Measurements from ENCODE around the gene EFR3B.
A peak's percentile ranks its signal among the peaks of the same experiment; 100 is the strongest.
"Not testable (repeated sequence)": the region's sequence is repeated elsewhere in the genome, so short reads cannot be mapped to it uniquely, and the experiment has no call there.

The EFR3B gene

GRCh38 chr2:25150993-25151392 is 109.1 kb downstream of the EFR3B start:
- not testable (repeated sequence) for DNase-seq (ENCODE audit: low spot score)

- no peak for DNase-seq (ENCODE audit: low spot score)
Observed at GRCh38 chr2:25151718-25152117, 109.8 kb downstream of the EFR3B start.

GRCh38 chr2:25155401-25155800 is 113.5 kb downstream of the EFR3B start:
- DNase-seq (ENCODE audit: low spot score), result no peak

GRCh38 chr2:25158096-25158852 is 116.4 kb downstream of the EFR3B start:
- no peak for DNase-seq (ENCODE audit: low spot score)

- no peak for DNase-seq (ENCODE audit: low spot score)
Observed at GRCh38 chr2:25159949-25160348, 118.1 kb downstream of the EFR3B start.

DNA sequence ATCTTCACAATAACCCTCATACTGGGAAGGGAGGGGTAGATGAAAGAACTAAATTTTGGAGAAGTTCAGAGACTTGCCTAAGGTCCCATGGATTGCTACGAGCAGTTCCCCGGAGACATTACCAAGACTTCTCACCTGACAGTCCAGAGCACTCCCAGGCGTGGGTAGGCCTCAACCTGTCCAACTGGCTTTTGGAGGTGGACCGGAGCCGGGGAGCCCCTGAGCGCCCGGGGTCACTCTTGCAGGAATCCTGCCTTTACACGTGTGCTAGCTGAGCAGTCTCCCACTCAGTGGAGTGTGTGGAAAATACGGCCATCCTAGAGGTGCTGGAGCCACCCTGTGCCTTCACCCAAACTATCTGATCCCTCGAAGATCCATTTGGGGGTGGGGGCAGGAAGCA is 118.5 kb downstream of the EFR3B start:
- no peak for DNase-seq (ENCODE audit: low spot score)

- DNase-seq (ENCODE audit: low spot score), result no peak
Observed at GRCh38 chr2:25161055-25161781, 119.3 kb downstream of the EFR3B start.

DNA sequence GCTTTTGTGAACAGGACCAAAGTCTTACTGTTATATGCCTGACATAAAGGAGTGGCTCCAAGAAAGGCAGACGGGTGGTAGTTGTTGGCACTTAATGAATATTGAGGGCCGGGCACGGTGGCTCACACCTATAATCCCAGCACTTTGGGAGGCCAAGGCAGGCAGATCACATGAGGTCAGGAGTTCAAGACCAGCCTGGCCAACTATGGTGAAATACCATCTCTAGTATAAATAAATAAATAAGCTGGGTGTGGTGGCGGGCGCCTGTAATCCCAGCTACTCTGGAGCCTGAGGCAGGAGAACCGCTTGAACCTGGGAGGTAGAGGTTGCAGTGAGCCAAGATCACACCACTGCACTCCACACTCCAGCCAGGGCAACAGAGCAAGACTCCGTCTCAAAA is 120.2 kb downstream of the EFR3B start:
- not testable (repeated sequence) for DNase-seq (ENCODE audit: low spot score)

DNA sequence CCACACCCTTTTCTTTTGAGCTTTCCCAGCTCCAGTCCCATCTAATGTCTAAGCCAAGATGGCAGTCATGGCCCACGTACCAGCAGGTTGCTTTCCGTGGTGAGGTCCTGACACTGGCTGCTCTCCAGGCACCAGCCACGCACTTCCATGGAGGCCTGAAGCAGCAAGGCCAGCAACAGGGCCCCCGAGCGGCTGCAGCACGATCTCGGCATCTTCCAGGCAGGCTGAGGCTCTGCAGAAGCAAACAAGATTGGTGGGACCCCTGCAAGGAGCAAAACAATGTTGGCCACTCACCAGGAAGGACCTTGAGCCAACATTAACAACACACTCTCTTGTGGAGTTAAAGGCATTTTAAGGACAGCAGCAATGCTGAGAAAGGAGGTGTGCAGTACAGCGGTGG is 122.7 kb downstream of the EFR3B start:
- no peak for DNase-seq (ENCODE audit: low spot score)

DNA sequence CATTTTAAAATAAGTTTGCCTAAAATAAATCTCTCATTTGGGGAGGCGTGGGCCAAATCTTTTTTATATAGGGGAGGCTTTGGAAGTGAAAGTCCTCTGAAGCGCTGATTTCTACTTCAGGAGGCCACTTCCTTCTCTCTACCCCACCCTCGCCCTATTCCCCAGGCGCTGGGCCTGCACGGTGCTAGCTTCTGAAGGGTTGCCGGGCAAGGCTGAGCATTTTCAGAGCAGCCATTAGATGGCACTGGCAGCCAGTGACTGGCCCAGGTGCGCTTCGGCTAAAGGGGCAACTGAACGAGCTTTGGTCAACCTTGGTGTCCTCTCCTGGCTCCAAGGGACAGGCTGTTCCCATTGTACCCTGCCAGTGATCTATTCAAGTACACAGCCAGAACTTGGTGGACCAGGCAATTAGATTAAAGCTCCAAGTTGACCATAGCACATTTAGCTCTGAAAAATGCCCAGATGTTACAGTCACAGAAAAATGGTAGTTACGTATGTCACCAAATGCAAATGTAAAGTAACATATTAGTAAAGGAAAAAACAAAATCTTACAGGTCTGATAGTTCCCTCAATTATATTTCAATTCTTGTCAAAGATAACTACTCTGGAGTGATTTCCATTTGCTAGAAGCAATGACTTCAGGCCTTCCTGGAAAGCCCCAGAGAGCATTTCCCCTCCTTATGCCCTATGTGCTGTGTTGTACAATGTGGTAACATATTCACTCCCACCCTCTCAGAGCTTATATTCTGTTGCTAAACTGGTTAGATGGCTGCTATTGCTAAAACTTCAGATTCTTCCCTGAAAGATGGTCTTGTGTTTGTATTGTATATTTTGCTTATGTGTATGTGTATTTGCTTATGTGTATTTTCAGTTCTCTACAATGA is 124.4 kb downstream of the EFR3B start:
- peak; percentile 79 for DNase-seq (ENCODE audit: low spot score)

GRCh38 chr2:25168256-25169072 is 126.6 kb downstream of the EFR3B start, which contains the start of gene POMC:
TSS of gene POMC (minus strand) at chr2:25168580. CDS start at chr2:25164772, 3,808 bp downstream.
- no peak for DNase-seq (ENCODE audit: low spot score)

- no peak for DNase-seq (ENCODE audit: low spot score)
Observed at GRCh38 chr2:25169073-25169470, 127.2 kb downstream of the EFR3B start.

DNA sequence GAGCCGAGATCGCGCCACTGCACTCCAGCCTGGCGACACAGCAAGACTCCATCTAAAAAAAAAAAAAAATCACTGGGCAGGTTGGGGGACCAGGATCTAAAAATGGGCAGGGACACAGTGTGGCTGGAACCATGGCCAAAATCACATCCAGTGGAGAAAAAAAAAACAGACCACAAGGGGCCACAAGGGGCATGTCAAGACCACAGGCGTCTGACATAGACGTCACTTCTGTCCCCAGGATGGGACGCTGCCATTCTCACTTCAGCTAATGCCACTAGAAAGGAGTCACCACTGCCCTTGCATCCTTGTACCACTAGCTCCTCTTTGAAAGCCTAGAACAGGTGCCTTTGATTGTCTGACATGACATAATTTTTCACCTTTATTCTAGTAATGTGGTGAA is 129.0 kb downstream of the EFR3B start:
- DNase-seq (ENCODE audit: low spot score), result no peak

DNA sequence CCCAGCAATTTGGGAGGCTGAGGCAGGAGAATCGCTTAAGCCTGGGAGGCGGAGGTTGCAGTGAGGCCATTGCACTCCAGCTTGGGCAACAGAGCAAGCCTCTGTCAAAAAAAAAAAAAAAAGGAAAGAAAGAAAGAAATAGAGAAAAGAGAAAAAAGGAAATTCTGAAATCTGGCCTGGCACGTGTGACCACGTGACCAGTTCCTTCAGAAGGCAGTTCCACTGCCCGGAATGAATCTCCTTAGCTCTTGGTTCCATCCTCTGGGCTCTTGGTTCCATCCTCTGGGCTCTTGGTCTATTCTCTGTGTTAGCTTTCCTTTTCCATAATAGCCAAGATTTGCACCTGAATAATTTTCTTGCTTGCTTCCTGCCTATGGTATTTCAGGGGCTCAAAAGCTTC is 131.8 kb downstream of the EFR3B start:
- DNase-seq (ENCODE audit: low spot score), result no peak

- DNase-seq (ENCODE audit: low spot score), result no peak
Observed at GRCh38 chr2:25174192-25174861, 132.5 kb downstream of the EFR3B start.

DNA sequence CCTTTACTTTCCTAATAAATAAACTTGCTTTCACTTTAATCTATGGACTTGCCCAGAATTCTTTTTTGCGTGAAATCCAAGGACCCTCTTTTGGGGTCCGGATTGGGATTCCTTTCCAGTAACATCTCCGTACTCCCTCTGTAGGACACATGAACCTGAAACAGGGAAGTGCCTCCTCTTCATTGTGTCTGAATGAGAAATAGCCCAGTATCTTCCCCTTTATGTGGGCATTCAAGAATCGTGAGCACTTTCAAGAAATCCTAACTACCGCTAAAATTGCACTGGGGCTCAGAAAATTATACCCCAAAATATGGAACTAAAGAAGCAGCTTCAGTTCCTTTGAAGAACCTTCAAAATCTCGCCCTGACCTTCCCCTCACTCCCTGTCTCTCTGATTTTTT is 134.3 kb downstream of the EFR3B start:
- no peak for DNase-seq (ENCODE audit: low spot score)

GRCh38 chr2:25176541-25177181 is 134.8 kb downstream of the EFR3B start:
- no peak for DNase-seq (ENCODE audit: low spot score)

DNA sequence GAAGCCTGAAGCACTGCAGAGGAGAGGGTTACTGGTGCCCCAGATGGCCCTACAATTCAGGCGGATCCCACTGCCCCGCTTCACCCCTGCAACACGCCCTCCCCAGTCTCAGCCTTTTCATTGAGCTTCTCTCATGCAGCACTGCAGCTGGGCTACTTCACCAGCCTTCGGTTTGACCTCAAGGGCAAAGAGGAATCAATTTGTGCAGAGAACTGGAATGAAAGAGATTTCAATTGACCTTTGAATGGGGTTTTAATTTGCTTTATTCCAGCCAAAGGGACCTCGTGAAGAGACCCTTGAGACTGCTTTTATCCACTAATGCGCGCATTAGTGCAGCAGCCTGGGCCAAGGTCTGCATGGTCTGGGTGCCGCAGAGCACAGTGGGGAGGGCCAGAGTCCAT is 135.3 kb downstream of the EFR3B start:
- DNase-seq (ENCODE audit: low spot score), result no peak

DNA sequence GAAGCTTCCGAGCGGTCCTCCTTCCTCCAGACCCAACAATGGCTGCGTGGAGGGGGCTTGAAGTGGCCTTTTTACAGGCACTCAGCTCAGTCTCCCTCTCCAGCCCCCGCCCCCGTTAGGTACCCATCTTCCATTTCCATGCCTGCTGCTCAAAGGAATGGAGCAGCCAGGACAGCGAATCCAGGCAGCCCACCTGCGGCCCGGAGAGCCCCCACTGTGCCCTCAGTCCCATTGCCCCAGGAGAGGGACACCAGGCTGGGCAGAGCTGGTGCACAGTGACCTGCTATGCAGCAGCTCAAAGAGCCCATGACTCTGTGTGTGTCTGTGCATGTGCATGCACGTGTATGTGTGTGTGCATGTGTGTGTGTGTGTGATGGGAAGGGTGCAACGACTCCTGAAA is 137.1 kb downstream of the EFR3B start:
- no peak for DNase-seq (ENCODE audit: low spot score)

GRCh38 chr2:25184254-25184653 is 142.4 kb downstream of the EFR3B start:
- no peak for DNase-seq (ENCODE audit: low spot score)

Measured in SW480 (cell line).